HG02759 (cell line): ENCODE measurements around the gene TRABD2A.
"Not testable (repeated sequence)": the region's sequence is repeated elsewhere in the genome, so short reads cannot be mapped to it uniquely, and the experiment has no call there.

ENCODE experiments used
- ATAC-seq: cut with Tn5 transposase; IDR thresholded peaks from one replicate; pipeline ENCODE4 v1.9.1; 2021; ENCODE audit warnings: mild to moderate bottlenecking, moderate library complexity; ENCODE audit not compliant: unreplicated experiment

Gene TRABD2A, protein sequence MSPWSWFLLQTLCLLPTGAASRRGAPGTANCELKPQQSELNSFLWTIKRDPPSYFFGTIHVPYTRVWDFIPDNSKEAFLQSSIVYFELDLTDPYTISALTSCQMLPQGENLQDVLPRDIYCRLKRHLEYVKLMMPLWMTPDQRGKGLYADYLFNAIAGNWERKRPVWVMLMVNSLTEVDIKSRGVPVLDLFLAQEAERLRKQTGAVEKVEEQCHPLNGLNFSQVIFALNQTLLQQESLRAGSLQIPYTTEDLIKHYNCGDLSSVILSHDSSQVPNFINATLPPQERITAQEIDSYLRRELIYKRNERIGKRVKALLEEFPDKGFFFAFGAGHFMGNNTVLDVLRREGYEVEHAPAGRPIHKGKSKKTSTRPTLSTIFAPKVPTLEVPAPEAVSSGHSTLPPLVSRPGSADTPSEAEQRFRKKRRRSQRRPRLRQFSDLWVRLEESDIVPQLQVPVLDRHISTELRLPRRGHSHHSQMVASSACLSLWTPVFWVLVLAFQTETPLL

DNA sequence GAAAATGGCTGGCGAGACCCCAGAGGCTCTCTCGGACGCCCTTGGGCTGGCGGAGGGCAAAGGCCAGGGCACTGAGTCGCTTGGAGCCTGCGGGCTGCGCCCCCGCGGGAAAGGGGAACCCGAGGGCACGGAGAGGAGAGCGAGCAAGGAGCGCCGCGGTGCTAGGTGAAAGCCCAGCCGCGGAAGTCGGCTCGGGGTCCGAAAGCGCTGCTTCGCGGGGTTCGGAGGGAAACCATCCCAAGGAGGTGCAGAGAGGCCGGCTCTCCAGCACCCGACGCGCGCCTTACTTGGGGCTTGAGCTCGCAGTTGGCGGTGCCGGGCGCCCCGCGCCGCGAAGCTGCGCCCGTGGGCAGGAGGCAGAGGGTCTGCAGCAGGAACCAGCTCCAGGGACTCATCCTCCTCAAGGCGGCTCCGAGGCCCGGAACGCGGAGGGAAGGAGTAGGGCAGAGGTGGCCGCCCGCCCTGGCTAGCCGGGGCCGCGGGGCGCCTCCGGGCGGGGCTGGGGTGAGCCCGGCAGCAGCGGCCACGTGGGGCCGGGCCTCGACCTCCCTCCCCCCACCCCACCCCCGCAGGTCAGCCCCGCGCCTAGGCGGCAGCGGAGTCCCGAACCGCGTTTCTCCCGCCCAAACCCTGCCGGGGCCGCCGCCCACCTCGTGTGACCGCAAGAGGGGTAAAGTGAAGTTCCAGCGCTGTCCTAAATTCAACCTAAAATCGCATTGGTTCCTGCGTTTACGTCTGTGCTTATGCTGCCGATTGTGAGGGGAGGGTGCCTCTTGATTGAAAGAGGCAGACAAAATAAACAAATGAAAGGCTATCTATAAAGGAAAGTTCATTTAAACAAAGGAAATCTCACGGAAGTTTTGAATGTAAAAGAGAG lies at the start of gene TRABD2A:
Gene TRABD2A, minus strand, starts transcription at position 440 of the 877 bp plus-strand sequence. Its CDS starts 45 bp downstream, at position 395.
- peak; percentile 24 for ATAC-seq

DNA sequence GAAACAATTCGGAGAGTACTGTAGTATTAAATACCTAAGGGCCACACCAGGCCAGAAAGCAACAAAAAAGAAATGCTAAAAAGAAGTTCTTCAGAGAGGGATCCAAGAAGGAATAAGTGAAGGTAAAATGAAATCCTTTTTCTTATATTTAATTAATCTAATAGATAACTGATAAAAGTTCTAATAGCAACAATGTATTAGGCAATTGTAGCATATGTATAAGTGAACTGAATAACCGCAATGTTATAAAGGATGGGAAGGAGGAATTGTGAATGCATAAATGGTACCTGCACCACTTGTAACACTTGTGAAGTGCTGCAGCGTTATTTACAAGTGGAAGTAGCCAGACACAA lies 46.4 kb upstream of the TRABD2A start:
- ATAC-seq, result no peak

DNA sequence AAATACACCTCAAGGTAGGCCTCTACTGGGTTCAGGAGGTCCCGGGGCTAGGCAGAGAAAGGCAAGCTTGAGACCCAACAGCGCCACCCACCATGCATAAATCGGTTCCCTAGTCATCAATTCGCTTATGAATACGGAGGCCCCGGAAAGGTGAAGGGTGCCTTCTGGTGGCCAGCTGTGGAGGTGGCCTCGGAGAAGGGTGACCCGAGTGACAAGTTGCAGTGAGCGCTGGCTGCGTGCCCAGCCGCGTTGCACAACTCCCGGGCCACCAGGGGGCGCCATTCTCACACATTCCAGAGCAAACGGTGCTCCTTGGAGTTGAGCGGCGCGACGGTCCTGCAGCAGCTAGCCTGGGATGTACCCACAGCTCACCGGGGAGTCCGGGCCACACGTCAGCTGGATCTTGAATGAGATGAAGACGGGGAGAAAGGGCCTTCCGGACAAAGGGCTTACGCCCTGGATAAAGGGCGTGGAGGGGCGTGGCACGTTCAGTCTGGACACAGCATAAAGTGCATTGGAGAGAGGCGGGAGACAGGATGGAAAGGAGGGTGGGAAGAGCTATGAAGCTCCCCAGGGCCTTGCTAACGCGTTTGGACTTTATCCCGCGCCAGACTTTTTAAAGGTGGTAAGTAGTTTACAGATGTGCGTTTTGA lies 45.0 kb upstream of the TRABD2A start:
- ATAC-seq, result peak; percentile 85

DNA sequence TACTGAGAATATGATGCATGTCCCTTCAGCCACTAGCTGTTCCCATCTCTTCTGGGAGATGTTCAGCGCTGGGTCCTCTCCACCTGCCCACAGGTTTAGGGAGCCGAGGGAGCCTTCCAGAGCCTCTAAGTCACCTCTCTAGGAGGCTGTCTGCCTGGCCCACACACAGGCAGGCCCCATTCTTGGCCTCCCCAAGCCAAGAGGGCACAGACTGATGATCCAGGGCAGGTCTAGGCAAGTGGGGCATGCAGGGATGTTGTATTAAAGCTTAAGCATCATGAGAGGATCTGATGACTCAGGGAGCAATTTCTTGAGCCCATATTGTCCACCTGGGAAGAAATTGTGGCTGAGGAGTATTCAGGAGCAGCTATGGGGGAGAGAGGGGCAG lies 44.4 kb upstream of the TRABD2A start:
- ATAC-seq, result no peak

DNA sequence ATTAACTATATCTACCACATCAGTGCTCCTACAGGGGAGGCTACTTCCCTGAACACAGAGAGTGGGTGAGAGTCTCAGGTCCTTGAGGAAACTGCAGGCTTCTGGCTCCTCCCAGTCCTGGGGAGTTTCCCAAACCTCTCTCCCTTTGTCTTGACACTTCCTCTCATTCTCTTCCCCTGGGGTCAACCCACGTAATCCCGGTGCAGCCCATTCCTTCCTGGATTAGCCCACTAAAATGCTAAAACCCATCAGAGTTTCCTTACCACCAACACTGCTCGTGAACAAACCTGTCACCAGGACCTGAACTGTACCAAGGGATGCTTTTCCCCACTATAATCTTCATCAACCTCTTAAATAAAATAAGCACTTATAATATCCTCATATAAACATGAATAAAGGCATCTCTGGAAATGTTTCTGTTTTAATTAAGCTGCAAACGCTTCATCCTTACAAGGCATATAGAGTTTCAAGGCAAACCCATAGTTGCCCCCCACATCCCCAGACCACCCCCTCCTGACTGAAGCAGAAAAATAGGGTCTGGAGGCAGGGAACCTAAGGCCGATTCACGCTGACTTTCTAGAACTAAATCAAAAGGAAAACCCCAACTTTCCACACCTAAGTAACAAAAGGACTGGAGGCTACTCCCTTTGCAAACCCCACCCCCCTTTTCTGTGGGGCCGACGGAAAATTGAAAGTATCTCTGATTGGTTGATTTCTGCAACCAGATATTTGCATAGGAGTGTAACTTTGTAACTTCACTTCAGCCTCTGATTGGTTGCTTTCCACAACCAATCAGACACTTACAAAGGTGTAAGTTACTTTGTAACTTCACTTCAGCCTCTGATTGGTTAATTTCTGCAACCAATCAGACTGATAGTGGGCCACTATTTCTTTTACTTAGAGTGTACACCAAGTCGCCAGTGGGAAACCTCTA lies 43.6 kb upstream of the TRABD2A start:
- peak; percentile 15 for ATAC-seq

DNA sequence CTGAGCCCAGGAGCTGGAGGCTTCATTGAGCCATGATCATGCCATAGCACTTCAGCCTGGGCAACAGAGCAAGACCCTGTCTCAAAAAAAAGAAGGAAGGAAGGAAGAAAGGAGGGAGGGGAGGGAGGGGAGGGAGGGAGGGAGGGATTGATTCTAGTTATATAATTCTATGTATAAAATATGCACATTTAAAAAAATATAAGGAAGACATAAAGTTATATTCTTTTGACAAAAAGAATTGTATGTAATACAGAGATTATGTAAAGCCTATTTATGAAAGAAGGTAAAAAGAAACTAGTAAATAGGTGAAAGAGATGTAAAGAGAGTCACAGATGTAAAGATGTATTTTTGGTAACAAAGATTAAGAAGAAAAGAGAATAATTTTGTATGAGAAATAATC lies 42.1 kb upstream of the TRABD2A start:
- ATAC-seq, result no peak

DNA sequence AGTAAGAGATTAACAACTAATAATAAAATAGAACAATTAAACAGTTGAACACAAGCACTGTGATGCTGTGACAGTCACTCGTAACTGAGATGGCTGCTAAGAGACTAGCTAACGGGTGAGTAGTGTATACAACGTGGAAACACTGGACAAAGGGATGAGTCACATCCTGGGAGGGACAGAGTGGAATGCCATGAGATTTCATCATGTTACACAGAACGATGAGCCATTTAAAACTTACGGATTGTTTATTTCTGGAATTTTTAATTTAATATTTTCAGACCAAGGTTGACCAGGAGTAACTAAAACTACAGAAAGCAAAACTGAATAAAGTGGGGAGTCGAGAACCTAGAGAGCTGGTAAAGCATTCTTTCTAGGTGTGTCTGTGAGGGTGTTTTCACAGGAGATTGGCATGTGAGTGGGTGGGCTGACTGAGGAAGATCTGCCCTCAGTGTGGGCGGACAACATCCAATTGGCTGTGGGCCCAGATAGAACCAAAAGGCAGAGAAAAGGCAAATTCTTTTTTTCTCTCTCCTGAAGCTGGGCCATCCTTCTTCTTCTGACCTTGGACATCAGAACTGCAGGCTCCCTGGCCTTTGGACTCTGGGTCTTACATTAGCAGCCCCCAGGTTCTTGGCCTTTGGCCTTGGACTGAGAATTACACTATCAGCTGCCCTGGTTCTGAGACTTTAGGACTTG lies 39.1 kb upstream of the TRABD2A start:
- ATAC-seq, result peak; percentile 51

DNA sequence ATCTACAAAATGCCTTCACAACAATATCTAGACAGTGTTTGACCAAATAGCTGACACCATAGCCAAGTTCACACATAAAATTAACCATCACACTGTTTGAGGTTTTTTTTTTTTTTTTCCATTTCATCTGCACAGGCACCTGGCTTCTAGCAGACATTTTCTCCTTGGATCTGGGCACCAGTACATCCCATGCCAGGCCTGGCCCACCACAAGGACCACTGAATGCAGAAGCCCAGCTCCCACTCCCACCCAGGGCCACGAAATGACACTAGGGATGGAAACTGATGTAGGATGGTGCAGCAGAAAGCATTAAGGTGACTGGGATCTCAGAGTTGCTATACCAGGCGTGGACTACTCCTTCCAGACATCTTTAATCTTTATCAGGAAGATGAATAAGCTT lies 37.5 kb upstream of the TRABD2A start:
- ATAC-seq, result no peak

DNA sequence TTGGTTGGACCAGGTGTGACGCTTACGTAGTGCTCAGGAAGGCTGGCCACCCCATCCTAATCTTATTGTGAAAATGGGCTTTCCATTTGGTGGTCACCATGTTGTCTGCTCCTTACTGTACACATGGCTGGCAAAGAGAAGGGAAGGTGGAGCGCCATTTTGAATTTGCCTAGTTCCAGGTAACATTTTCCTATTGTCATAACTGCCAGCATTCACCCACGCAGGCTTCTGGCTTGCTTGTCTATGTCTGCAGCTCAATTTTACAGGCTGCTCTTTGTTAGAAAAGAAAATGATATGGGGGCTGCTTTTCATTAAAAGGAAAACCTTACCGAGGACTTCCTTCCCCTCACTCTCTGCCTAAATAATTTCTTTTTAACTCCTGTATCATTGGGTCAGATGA lies 36.9 kb upstream of the TRABD2A start:
- ATAC-seq, result not testable (repeated sequence)

DNA sequence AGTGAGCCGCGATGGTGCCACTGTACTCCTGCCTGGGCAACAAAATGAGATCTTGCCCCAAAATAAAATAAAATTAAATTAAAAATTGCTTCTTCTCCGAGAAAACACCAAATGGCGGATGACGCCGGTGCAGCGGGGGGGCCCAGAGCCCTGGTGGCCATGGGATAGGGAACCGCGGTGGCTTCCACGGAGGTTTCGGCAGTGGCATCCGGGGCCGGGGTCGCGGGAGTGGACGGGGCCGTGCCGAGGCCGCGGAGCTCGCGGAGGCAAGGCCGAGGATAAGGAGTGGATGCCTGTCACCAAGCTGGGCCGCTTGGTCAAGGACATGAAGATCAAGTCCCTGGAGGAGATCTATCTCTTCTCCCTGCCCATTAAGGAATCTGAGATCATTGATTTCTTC lies 34.8 kb upstream of the TRABD2A start:
- ATAC-seq, result not testable (repeated sequence)

DNA sequence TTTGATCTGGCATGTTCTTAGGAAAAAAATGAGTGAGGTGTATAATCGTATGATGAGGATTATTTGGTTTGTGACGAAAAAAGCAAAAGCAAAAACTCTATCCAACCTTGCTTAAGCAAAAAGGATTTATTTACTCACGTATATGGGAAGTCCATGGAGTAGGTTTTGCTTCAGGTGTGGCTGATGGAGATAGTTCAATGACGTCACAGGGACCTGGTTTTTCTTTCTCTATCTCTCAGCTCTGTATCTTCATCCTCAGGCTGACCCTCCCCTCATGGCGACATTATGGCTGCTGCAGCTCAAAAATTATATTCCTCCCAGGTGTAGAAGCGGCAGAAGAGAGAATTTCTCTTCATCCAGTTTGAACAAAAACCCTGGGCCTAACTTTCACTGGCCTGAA lies 33.5 kb upstream of the TRABD2A start:
- no peak for ATAC-seq

DNA sequence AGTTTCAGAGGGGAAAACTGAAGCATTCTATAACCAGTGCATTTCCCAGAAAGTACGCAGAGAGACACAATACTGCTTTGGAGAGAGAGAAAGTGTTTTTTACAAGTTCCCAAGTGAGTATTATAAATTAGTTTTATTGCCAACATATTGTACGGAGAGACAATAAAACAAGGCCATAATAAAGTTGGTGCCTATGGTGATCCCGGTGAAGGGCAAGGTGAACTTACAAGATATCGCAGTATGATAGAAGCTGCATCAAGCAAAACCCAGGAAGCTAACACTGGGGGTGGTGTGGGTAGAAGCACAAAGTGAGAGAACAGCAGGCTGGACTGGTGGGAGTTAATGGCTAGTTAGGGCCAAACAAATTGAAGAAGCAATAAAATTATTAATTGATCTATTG lies 32.1 kb upstream of the TRABD2A start:
- no peak for ATAC-seq

DNA sequence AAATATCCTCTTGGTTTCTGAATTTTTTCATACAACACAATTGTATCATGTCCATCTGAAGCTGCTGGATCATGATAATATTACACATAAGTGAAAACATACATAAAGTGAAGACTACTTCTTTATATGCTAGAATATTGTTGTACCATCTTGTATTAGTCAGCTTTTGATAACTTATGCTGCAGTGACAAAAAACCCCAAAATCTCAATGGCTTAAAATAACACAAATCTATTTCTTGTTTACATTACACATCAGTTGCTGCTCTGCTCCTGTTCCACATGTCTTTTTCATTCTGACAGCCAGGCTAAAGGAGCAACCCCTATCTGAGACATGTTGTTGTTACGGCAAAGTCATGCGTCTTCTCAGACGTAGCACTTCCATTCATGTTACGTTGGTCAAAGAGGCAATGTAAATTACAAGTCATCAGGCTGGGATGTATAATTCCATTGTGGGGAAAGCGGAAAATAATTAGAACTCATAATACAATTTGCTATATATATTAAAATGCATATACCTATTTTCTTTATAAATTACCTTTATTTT lies 30.3 kb upstream of the TRABD2A start:
- ATAC-seq, result no peak

DNA sequence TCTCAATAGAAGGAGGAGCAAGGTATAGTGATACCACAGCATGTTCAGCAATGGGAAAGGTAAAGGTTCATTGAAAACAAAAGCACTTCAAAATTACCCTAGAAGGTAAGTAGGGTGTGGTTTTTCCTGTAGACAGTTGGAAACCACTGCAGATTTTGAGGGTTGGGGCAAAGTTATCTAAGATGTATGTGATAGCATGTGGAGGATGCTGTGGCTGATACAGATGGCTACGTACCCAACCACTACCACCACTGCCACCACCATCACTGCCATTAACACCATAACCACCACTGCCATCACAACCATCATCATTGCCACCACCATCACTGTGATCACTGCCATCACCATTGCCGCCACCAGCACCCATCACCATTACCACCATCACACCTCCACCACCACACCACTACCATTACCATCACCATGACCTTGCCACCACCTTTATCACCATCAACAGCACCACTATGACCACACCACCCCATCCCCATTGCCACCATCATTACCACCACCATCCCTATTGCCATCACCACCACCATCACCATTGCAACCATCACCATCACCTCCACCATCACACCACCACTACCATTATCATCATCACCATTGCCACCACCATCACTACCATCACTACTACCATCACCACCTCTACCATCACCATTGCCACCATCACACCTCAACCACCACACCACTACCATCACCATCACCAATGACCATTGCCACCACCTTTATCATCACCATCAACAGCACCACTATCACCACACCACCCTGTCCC lies 28.2 kb upstream of the TRABD2A start:
- ATAC-seq, result no peak

DNA sequence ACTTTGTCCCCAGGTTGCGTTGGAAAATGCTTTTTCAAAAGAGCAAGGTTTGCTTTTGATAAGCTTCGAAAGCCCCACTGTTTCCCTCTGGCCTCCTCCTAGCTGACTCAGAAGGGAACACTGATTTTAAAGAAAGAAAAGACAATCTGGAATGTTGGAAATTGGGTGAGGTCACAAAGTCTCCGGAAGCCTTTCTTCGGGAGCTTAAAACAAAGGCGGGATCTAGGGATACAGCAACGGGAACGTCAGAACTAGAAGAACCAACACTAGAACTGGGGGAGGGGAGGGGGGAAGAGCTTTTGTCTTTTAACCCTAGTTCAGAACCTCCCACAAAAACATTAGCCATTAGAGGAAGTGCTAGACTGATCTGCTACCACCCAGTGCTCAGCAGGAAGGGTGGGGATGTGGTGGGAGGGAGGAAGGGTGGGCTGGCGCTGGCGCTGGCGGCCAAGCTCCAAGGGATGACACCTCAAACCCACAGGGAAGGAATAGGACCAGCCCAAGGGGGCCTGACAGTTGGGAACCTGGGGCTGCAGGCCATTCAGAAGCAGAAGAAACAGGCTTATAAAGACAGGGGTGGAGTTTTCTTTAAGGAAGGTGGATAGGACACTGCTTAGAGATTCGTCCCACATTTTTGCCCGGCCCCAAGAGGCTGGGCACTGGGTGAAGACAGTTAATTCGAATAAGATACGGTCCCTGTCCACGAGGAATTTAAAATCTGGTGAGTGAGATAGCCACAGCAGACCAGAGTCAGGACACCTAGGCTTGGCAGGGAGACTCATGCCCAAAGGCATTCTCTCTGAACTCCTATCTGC lies 26.2 kb upstream of the TRABD2A start:
- ATAC-seq, result peak; percentile 30

DNA sequence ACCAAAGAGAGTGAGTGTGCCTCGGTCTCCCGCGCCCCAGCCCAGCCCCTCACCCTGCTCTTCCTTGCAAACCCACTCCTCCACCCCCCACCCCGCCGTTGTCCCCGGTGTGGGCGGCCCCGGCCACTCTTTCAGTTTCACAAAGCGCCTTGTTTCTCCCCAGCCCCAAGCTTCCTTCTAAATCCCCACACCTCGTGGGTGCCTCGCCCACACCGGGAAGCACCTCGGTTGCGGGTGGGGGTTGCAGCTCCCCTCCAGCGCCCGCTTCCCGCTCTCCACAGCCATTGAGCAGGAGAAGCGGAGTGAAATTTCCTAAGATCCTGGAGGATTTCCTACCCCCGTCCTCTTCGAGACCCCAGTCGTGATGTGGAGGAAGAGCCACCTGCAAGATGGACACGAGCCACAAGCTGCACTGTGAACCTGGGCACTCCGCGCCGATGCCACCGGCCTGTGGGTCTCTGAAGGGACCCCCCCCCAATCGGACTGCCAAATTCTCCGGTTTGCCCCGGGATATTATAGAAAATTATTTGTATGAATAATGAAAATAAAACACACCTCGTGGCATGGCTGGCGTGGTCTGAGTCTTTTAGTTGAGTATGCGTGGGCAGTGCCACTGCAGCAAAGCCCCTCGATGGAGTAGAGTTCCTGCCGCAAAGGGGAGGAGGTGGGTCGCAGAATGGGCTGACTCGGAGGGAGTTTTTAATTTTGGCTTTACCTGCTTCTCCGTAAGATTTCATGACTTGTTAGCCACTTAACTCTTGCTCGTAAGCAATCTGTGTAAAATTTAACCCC lies 25.4 kb upstream of the TRABD2A start:
- ATAC-seq, result peak; percentile 33
